Measurements from ENCODE around the gene HES3. TPM values are rescaled to one million over a fixed set of nuclear protein-coding genes. Genes with fewer than 3 reads are reported as not detected.

Gene HES3
- total RNA-seq, 1 experiment from 2014 or later: not detected

Other genes starting within 250 kb of the HES3 start
- gene KCNAB2, start 198.3 kb upstream of the HES3 start, total RNA-seq (2014; rRNA removed; shearing (Covaris generic)): 0.56 and 0.77 TPM in 2 replicates
- 0.05 and 0.06 TPM in 2 replicates for gene CHD5, start 63.9 kb upstream of the HES3 start, total RNA-seq (2014; rRNA removed; shearing (Covaris generic))
- gene RPL22, start 44.6 kb upstream of the HES3 start, total RNA-seq (2014; rRNA removed; shearing (Covaris generic)): 606 and 680 TPM in 2 replicates
- gene RNF207, start 38.1 kb upstream of the HES3 start, total RNA-seq (2014; rRNA removed; shearing (Covaris generic)): not detected in 2 replicates
- gene ICMT, start 8.2 kb upstream of the HES3 start, total RNA-seq (2014; rRNA removed; shearing (Covaris generic)): 109 and 111 TPM in 2 replicates
- gene GPR153, start 16.9 kb downstream of the HES3 start, total RNA-seq (2014; rRNA removed; shearing (Covaris generic)): 58.2 and 61.3 TPM in 2 replicates
- gene ACOT7, start 149.6 kb downstream of the HES3 start, total RNA-seq (2014; rRNA removed; shearing (Covaris generic)): 51.2 and 51.8 TPM in 2 replicates
- gene HES2, start 175.7 kb downstream of the HES3 start, total RNA-seq (2014; rRNA removed; shearing (Covaris generic)): not detected in 2 replicates
- gene ESPN, start 180.6 kb downstream of the HES3 start, total RNA-seq (2014; rRNA removed; shearing (Covaris generic)): 0.30 and 0.55 TPM in 2 replicates
- 4.1 and 4.6 TPM in 2 replicates for gene TNFRSF25, start 222.0 kb downstream of the HES3 start, total RNA-seq (2014; rRNA removed; shearing (Covaris generic))
- gene PLEKHG5, start 247.5 kb downstream of the HES3 start, total RNA-seq (2014; rRNA removed; shearing (Covaris generic)): 3.7 and 5.3 TPM in 2 replicates

Measured in SJCRH30 (cell line).